Spleen (tissue), 11 donors: ENCODE data around the gene CYBA. TPM values are rescaled to one million over a fixed set of nuclear protein-coding genes. Genes with fewer than 3 reads are reported as not detected.

Source experiments
- DNase-seq: peaks from one replicate; pipeline ENCODE4 v3.0.0-alpha.2; 2020
- H3K27ac ChIP-seq, 8 donors: fragments of 200-600 bp; sonication (generic) in 7 of 8; 1 replicate in 4 of 8; 2 replicates in 4 of 8; pipeline versions ENCODE4 v1.5.0 to v1.8.0; 2016 to 2021; ENCODE audit warnings: inconsistent platforms in 4 of 8, mild to moderate bottlenecking in 4 of 8, moderate library complexity in 1 of 8
- H3K27me3 ChIP-seq, 7 donors: fragments of 200-600 bp; sonication (generic) in 6 of 7; replicated peaks in 1 of 7; 1 replicate in 4 of 7; 2 replicates in 3 of 7; pipeline versions ENCODE4 v1.5.0 to v1.8.0; 2016 to 2021; ENCODE audit warnings: inconsistent platforms in 3 of 7, mild to moderate bottlenecking in 1 of 7
- H3K36me3 ChIP-seq, 6 donors: fragments of 200-600 bp; sonication (generic) in 5 of 6; 1 replicate in 4 of 6; 2 replicates in 2 of 6; pipeline versions ENCODE4 v1.5.0 to v1.8.0; 2016 to 2021; ENCODE audit warnings: inconsistent platforms in 2 of 6
- H3K4me1 ChIP-seq, 6 donors: fragments of 200-600 bp; sonication (generic) in 5 of 6; 1 replicate in 3 of 6; 2 replicates in 3 of 6; pipeline versions ENCODE4 v1.5.0 to v1.8.0; 2016 to 2021; ENCODE audit warnings: inconsistent platforms in 3 of 6
- H3K4me3 ChIP-seq, 8 donors: fragments of 200-600 bp; sonication (generic) in 7 of 8; 1 replicate in 4 of 8; 2 replicates in 4 of 8; pipeline versions ENCODE4 v1.5.0 to v1.8.0; 2016 to 2021; ENCODE audit warnings: inconsistent platforms in 4 of 8, mild to moderate bottlenecking in 4 of 8, moderate library complexity in 2 of 8
- H3K9me3 ChIP-seq, 8 donors: fragments of 200-600 bp; sonication (generic) in 7 of 8; 1 replicate in 4 of 8; 2 replicates in 4 of 8; pipeline versions ENCODE4 v1.5.0 to v1.8.0; 2016 to 2021; ENCODE audit warnings: inconsistent platforms in 4 of 8
- POLR2A ChIP-seq, 3 donors: fragments of 450-650 bp; IDR thresholded peaks; one replicate each; pipeline ENCODE4 v1.5.1; 2017; ENCODE audit warnings: antibody characterized with exemption in 3 of 3, mild to moderate bottlenecking in 1 of 3
- POLR2AphosphoS5 ChIP-seq, 3 donors: sonication (generic); formaldehyde crosslinking; IDR thresholded peaks; one replicate each; pipeline ENCODE4 v1.5.1; 2017; ENCODE audit warnings: antibody characterized with exemption in 3 of 3
- WGBS, 5 donors: extraction: QIAGEN DNeasy Blood & Tissue Kit in 3 of 5; methylation state at CpG; one replicate each; pipeline versions ENCODE4 v1.1.5 to v1.1.7; 2013 to 2018; 5-methylcytosine and 5-hydroxymethylcytosine counted together
- intact Hi-C: fragments of 100-400 bp; cut with DNase I; formaldehyde crosslinking; loops from one replicate; pipeline ENCODE4 v1.15.0; 2023; ENCODE audit warnings: low total_unique reads
- polyA plus RNA-seq, 3 donors: library from polyadenylated mRNA; stranded (reverse); fragments of 200-250 nt; gene quantifications; one replicate each; pipeline ENCODE4 v1.2.1, GENCODE V29; 2013
- total RNA-seq, 7 donors: library from RNA; depleted of rRNA in 3 of 7; stranded (reverse); fragments of >200 nt in 3 of 7; fragmentation: NEBNext Ultra II Directional in 4 of 7; extraction: Animal tissue kit (Norgen Biotek cat#: 25700) in 4 of 7; gene quantifications; one replicate each; pipeline versions ENCODE4 v1.1.0 to v1.2.1, GENCODE V29; 2016 to 2021
- TF ChIP-seq, protein P1 (sequence below), 11 experiments: fragments of 200-600 bp in 7 of 11; fragments of 450-650 bp in 4 of 11; sonication (generic) in 4 of 11; IDR thresholded peaks in 8 of 11; conservative IDR thresholded peaks in 3 of 11; 1 replicate in 7 of 11; 2 replicates in 4 of 11; pipeline versions ENCODE4 v1.4.0 to v1.8.0; 2016 to 2021; ENCODE audit warnings: antibody characterized with exemption in 11 of 11, inconsistent platforms in 4 of 11, mild to moderate bottlenecking in 1 of 11
- donor health status: healthy with polysubstance abuse.
- donor health status: DM: no; HTN: no; CAD: no; lungs with moderate emphysema.
- donor health status: DM: no; HTN: no; CAD: no.
- donor health status: Bipolar disorder and iron deficiency.
- donor health status: healthy.
- donor health status: DM: no; HTN: no; CAD: no.
- donor health status: DM: yes; HTN: yes; CAD: no.

The CYBA gene
- total and polyA plus RNA-seq, 10 donors = 557 to 925 (median 644) TPM

DNA sequence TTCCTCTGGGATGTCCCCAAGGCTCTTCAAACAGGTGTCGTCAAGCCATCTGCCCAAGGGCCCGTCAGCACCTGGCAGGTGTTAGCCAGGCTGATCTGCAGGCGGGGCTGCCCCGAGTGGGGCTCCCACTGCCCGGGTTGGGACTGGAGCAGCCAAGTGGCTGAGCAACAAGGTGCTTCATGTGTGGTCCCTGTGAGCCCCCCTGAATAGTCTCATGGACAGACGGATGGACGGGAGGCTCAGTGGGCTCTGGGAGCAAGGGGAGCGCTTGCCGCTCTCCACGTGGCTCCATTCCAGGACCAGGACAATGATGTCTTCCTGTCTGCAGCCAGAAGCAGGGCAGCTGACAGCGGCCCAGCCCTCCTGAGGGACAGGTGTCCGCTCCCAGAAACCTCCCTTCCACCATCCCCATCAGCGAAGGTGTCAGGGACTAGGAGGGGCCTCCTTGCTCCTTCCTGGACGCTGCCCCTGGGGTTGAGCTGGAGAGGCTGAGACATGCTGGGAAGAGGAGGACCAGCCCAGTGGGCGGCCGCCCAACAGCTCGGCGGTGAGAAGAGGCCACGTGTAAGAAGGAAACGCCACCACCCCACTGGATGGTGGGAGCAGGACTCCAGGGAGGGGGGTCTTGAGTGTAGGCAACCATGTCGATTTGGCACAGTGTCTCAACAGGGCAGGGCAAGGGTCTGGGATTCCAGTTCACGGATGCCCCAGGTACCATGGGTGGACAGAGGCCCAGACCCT, 25.8 kb upstream of the CYBA start:
- H3K9me3 ChIP-seq = no peaks in the 10 kb centered on the region
- TF ChIP-seq POLR2AphosphoS5 (IDR thresholded peaks at IDR 0.05) (no peak), POLR2A (IDR thresholded peaks at IDR 0.05) (no peak)
- TF ChIP-seq, protein P1, sequence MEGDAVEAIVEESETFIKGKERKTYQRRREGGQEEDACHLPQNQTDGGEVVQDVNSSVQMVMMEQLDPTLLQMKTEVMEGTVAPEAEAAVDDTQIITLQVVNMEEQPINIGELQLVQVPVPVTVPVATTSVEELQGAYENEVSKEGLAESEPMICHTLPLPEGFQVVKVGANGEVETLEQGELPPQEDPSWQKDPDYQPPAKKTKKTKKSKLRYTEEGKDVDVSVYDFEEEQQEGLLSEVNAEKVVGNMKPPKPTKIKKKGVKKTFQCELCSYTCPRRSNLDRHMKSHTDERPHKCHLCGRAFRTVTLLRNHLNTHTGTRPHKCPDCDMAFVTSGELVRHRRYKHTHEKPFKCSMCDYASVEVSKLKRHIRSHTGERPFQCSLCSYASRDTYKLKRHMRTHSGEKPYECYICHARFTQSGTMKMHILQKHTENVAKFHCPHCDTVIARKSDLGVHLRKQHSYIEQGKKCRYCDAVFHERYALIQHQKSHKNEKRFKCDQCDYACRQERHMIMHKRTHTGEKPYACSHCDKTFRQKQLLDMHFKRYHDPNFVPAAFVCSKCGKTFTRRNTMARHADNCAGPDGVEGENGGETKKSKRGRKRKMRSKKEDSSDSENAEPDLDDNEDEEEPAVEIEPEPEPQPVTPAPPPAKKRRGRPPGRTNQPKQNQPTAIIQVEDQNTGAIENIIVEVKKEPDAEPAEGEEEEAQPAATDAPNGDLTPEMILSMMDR (IDR thresholded peaks at IDR 0.05 in 8 of 11, conservative IDR thresholded peaks at IDR 0.05 in 3 of 11) = no peak
- WGBS, 5 donors = 80 to 94% (median 86%) methylated on average over 18 to 22 of the region's 22 CpGs
- peaks cover 11 to 21% (median 18%) of the 10 kb centered on the region in 6 donors for H3K4me1 ChIP-seq
- peaks cover 0 to 33% (median 7%) of the 10 kb centered on the region in 7 donors for H3K27me3 ChIP-seq
- H3K36me3 ChIP-seq = peaks cover 0 to 76% (median 15%) of the 10 kb centered on the region in 6 donors
- DNase-seq = no peak
- intact Hi-C loops = no loop called here
- no peak overlapping the region for H3K4me3 ChIP-seq
- no peak overlapping the region for H3K27ac ChIP-seq

DNA sequence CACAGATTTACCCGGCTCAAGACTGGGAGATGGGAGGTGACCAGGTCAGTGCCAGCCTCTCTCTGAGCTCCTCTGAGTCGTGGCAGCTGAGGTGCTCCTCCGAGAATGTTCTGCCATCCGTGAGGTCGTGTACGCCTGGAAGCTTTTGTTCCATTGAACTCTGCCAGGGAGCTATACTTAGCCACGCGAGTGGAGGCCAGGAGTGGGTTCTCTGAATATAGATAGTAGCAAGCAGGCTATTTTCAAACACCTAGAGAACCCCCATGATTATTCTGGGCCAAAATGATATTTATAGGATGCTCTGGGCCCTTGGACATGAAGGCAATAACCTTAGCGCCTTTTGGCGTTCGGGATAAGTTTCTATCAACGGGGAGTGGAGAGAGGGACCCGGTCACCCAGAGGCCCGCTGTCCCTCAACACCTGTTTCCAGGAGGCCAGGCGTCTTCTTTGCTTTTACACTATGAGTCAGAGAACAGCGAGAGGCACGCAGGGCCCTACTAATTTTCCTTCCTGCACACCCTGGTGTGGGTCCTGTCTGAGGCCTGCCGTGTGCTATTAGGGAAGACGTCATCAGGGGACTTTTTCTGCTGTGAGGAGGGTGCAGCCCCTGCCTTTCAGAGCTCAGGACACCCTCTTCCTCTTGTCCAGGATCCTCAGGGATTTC, 23.0 kb upstream of the CYBA start:
- WGBS, 5 donors = 81 to 95% (median 90%) methylated on average over 19 of the region's 19 CpGs
- DNase-seq = no peak
- Histone ChIP-seq H3K4me1 (peaks cover 0 to 3% (median 0%) of the 10 kb centered on the region in 6 donors), H3K27me3 (peaks cover 0 to 20% (median 0%) of the 10 kb centered on the region in 7 donors), H3K27ac (no peak overlapping the region), H3K4me3 (no peak overlapping the region), H3K36me3 (peaks cover 0 to 68% (median 14%) of the 10 kb centered on the region in 6 donors), H3K9me3 (no peaks in the 10 kb centered on the region)
- intact Hi-C loops = no loop called here
- TF ChIP-seq, protein P1 (IDR thresholded peaks at IDR 0.05 in 8 of 11, conservative IDR thresholded peaks at IDR 0.05 in 3 of 11) = no peak
- no peak for TF ChIP-seq POLR2AphosphoS5 (IDR thresholded peaks at IDR 0.05)

DNA sequence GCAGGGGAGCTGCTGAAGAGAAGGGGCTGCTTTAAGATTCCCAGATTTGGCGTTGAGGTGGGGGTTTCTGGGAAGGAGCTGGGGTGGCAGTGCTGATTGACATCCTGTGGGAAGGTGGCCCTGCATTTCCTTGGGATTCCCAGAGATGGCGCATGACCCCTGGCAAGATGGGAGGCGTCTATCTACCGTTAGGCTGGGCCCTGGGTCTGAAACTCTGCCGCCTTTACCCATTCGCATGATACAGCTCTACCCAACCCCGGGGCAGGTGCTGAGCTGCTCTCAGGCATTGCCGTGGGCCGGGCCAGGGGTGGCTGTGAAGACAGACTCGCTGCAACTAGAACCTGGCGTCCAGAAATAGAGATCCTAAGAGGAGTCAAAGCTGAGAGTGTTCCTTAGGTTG, 21.9 kb upstream of the CYBA start:
- no peak overlapping the region for H3K4me3 ChIP-seq
- peaks cover 0 to 3% (median 0%) of the 10 kb centered on the region in 6 donors for H3K4me1 ChIP-seq
- H3K27me3 ChIP-seq = peaks cover 0 to 9% (median 0%) of the 10 kb centered on the region in 7 donors
- no peak for DNase-seq
- H3K9me3 ChIP-seq = no peaks in the 10 kb centered on the region
- no peak for TF ChIP-seq POLR2A (IDR thresholded peaks at IDR 0.05)
- TF ChIP-seq POLR2AphosphoS5 (IDR thresholded peaks at IDR 0.05) = no peak
- TF ChIP-seq, protein P1 (IDR thresholded peaks at IDR 0.05 in 8 of 11, conservative IDR thresholded peaks at IDR 0.05 in 3 of 11) = no peak
- no peak overlapping the region for H3K27ac ChIP-seq
- intact Hi-C loops = no loop called here
- H3K36me3 ChIP-seq = peaks cover 0 to 61% (median 5%) of the 10 kb centered on the region in 6 donors
- WGBS, 5 donors = 73 to 88% (median 80%) methylated on average over 11 of the region's 11 CpGs

DNA sequence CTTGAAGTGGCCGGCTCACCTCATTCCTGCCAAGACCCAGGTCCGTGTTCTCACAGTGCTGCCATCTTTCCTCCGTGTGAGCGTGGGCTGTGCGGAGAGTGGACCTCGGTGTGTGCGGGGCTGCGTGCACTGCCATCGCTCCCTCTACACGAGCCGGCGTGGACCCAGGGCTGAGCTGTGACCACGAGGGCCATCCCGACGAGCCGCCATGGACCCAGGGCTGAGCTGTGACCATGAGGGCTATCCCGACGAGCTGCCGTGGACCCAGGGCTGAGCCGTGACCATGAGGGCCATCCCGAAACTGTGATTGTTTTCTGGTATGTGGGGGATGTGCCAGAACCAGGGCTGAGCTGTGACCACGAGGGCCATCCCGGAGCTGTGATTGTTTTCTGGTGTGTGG, 21.0 kb upstream of the CYBA start:
- Histone ChIP-seq H3K36me3 (peaks cover 0 to 52% (median under 1%) of the 10 kb centered on the region in 6 donors), H3K9me3 (no peaks in the 10 kb centered on the region), H3K27ac (no peak overlapping the region), H3K27me3 (peaks cover 0 to 3% (median 0%) of the 10 kb centered on the region in 7 donors), H3K4me1 (peaks cover 0 to 3% (median 0%) of the 10 kb centered on the region in 6 donors), H3K4me3 (no peak overlapping the region)
- intact Hi-C loops = no loop called here
- TF ChIP-seq, protein P1 (IDR thresholded peaks at IDR 0.05 in 8 of 11, conservative IDR thresholded peaks at IDR 0.05 in 3 of 11) = no peak
- TF ChIP-seq POLR2AphosphoS5 (IDR thresholded peaks at IDR 0.05) (no peak), POLR2A (IDR thresholded peaks at IDR 0.05) (no peak)
- WGBS, 5 donors = 87 to 94% (median 93%) methylated on average over 17 to 23 of the region's 23 CpGs
- DNase-seq = no peak
